HepG2 (cell line): ENCODE data around the gene TP73. TPM values are rescaled to one million over a fixed set of nuclear protein-coding genes. Genes with fewer than 3 reads are reported as not detected.

Experiments used
- AGO2 ChIP-seq: fragments of 200-400 bp; formaldehyde crosslinking; optimal IDR thresholded peaks from 2 replicates; pipeline ENCODE3; 2017; ENCODE audit warnings: mild to moderate bottlenecking, low read depth, low read length, moderate library complexity
- ARNTL ChIP-seq: sonication (generic); formaldehyde crosslinking; IDR thresholded peaks from 2 replicates; pipeline ENCODE4 v1.4.0; 2020; ENCODE audit warnings: mild to moderate bottlenecking, missing genetic modification reagents
- CEBPG ChIP-seq: IDR thresholded peaks from 2 replicates; pipeline ENCODE4 v1.6.1; 2016
- FOXO1 ChIP-seq: sonication (generic); formaldehyde crosslinking; IDR thresholded peaks from 2 replicates; pipeline ENCODE4 v1.4.0; 2020; ENCODE audit warnings: missing genetic modification reagents
- FOXP1 ChIP-seq, 2 experiments: fragments of 450-650 bp in 1 of 2; IDR thresholded peaks; 2 replicates each; pipeline ENCODE4 v1.6.1; 2017 to 2018; ENCODE audit warnings: antibody characterized with exemption in 1 of 2
- GZF1 ChIP-seq: sonication (generic); formaldehyde crosslinking; IDR thresholded peaks from 2 replicates; pipeline ENCODE4 v1.5.1; 2020; ENCODE audit warnings: mild to moderate bottlenecking, missing genetic modification reagents
- KDM2A ChIP-seq: sonication (generic); formaldehyde crosslinking; IDR thresholded peaks from 2 replicates; pipeline ENCODE4 v1.4.0; 2020; ENCODE audit warnings: low read depth, missing genetic modification reagents, borderline replicate concordance
- KMT2B ChIP-seq: IDR thresholded peaks from 2 replicates; pipeline ENCODE4 v1.6.1; 2016; ENCODE audit warnings: missing genetic modification reagents, missing compliant biosample characterization
- MAFK ChIP-seq, 2 experiments: IDR thresholded peaks in 1 of 2; conservative IDR thresholded peaks in 1 of 2; 2 replicates each; pipeline ENCODE4 v1.6.1; 2011; ENCODE audit warnings: improper control_type of control experiment in 2 of 2, low read length in 2 of 2
- PHB2 ChIP-seq: fragments of 450-650 bp; IDR thresholded peaks from 2 replicates; pipeline ENCODE4 v1.6.1; 2018; ENCODE audit not compliant: partially characterized antibody
- PPARG ChIP-seq: conservative IDR thresholded peaks from 2 replicates; pipeline ENCODE4 v1.6.1; 2016; ENCODE audit warnings: missing biosample characterization, missing genetic modification reagents
- SETDB1 ChIP-seq: sonication (generic); formaldehyde crosslinking; IDR thresholded peaks from 2 replicates; pipeline ENCODE4 v1.5.1; 2020; ENCODE audit warnings: missing genetic modification reagents, mild to moderate bottlenecking, borderline replicate concordance
- SIN3A ChIP-seq: IDR thresholded peaks from 2 replicates; pipeline ENCODE4 v1.6.1; 2011; ENCODE audit warnings: low read depth, mild to moderate bottlenecking, control low read depth, low read length, borderline replicate concordance
- SNAPC2 ChIP-seq: sonication (generic); formaldehyde crosslinking; IDR thresholded peaks from 2 replicates; pipeline ENCODE4 v1.8.1; 2022; ENCODE audit warnings: mild to moderate bottlenecking, missing genetic modification reagents
- THRA ChIP-seq: sonication (generic); formaldehyde crosslinking; IDR thresholded peaks from 2 replicates; pipeline ENCODE4 v1.4.0; 2020; ENCODE audit warnings: missing genetic modification reagents, borderline replicate concordance
- ZFP37 ChIP-seq: sonication (generic); formaldehyde crosslinking; IDR thresholded peaks from 2 replicates; pipeline ENCODE4 v1.4.0; 2020; ENCODE audit warnings: missing genetic modification reagents, borderline replicate concordance
- ZNF543 ChIP-seq: sonication (generic); formaldehyde crosslinking; IDR thresholded peaks from 2 replicates; pipeline ENCODE4 v1.4.0; 2020; ENCODE audit warnings: mild to moderate bottlenecking, missing genetic modification reagents
- ZNF556 ChIP-seq: sonication (generic); formaldehyde crosslinking; IDR thresholded peaks from 2 replicates; pipeline ENCODE4 v1.4.0; 2020; ENCODE audit warnings: mild to moderate bottlenecking, missing genetic modification reagents, borderline replicate concordance
- ZNF557 ChIP-seq: sonication (generic); formaldehyde crosslinking; IDR thresholded peaks from 2 replicates; pipeline ENCODE4 v1.4.0; 2020; ENCODE audit warnings: missing genetic modification reagents
- ZNF746 ChIP-seq: sonication (generic); formaldehyde crosslinking; IDR thresholded peaks from 2 replicates; pipeline ENCODE4 v1.8.0; 2022; ENCODE audit warnings: mild to moderate bottlenecking, missing genetic modification reagents
- polyA plus RNA-seq, 8 experiments: library from polyadenylated mRNA; depleted of rRNA in 3 of 8; stranded (reverse) in 7 of 8; unstranded in 1 of 8; fragments of >200 nt; fragmentation: Illumina TruSeq in 4 of 8; extraction: Trizol in 4 of 8; gene quantifications; 2 replicates each; pipeline versions ENCODE4 v1.2.1 to v1.2.3, GENCODE V29; 2011 to 2016; ENCODE audit warnings: low read depth in 4 of 8, missing spikeins in 1 of 8, mixed read lengths in 1 of 8; ENCODE audit not compliant: insufficient read depth in 1 of 8
- total RNA-seq, 5 experiments: library from RNA; depleted of rRNA; stranded (reverse); fragments of >200 nt; fragmentation: Illumina TruSeq; extraction: Trizol; gene quantifications; 2 replicates each; pipeline ENCODE4 v1.2.3, GENCODE V29; 2016; ENCODE audit warnings: low read depth in 1 of 5
- TF ChIP-seq, protein P1 (sequence below): sonication (generic); formaldehyde crosslinking; IDR thresholded peaks from 2 replicates; pipeline ENCODE4 v1.4.0; 2020; ENCODE audit warnings: missing genetic modification reagents
- TF ChIP-seq, protein P2 (sequence below): sonication (generic); formaldehyde crosslinking; IDR thresholded peaks from 2 replicates; pipeline ENCODE4 v1.4.0; 2020; ENCODE audit warnings: missing genetic modification reagents, low read depth, mild to moderate bottlenecking, borderline replicate concordance
- TF ChIP-seq, protein P3 (sequence below): sonication (generic); formaldehyde crosslinking; IDR thresholded peaks from 2 replicates; pipeline ENCODE4 v1.8.1; 2022; ENCODE audit warnings: mild to moderate bottlenecking, missing genetic modification reagents
- TF ChIP-seq, protein P4 (sequence below): sonication (generic); formaldehyde crosslinking; IDR thresholded peaks from 2 replicates; pipeline ENCODE4 v1.4.0; 2020; ENCODE audit warnings: missing genetic modification reagents

Gene TP73
- total and polyA plus RNA-seq, 2 of the 13 experiments (the other 11 are each of a cell fraction or from before 2014, with no cell fraction given), result 0.49 to 1.1 TPM

GRCh38 chr1:3733094-3733882, 81.0 kb downstream of the TP73 start (continued):
- peak; percentile 59; the same call in 1 of the 2 replicates for TF ChIP-seq FOXO1
- TF ChIP-seq SNAPC2, result peak; percentile 77; the same call in 1 of the 2 replicates
- TF ChIP-seq, protein P1, sequence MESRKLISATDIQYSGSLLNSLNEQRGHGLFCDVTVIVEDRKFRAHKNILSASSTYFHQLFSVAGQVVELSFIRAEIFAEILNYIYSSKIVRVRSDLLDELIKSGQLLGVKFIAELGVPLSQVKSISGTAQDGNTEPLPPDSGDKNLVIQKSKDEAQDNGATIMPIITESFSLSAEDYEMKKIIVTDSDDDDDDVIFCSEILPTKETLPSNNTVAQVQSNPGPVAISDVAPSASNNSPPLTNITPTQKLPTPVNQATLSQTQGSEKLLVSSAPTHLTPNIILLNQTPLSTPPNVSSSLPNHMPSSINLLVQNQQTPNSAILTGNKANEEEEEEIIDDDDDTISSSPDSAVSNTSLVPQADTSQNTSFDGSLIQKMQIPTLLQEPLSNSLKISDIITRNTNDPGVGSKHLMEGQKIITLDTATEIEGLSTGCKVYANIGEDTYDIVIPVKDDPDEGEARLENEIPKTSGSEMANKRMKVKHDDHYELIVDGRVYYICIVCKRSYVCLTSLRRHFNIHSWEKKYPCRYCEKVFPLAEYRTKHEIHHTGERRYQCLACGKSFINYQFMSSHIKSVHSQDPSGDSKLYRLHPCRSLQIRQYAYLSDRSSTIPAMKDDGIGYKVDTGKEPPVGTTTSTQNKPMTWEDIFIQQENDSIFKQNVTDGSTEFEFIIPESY (CRISPR knock-in tag), result 0 out of 2 replicates have a peak, but pooled peaks have one; percentile 0
- no peak for TF ChIP-seq FOXP1 (IDR thresholded peaks at IDR 0.05)
- TF ChIP-seq FOXP1 (CRISPR knock-in tag; IDR thresholded peaks at IDR 0.05), result peak; percentile 67
- TF ChIP-seq THRA (CRISPR knock-in tag), result no peak
- 0 out of 2 replicates have a peak, but pooled peaks have one; percentile 42 for TF ChIP-seq ZFP37
- peak; percentile 61; the same call in 1 of the 2 replicates for TF ChIP-seq ZNF543
- TF ChIP-seq SIN3A, result 0 out of 2 replicates have a peak, but pooled peaks have one; percentile 48
- 0 out of 2 replicates have a peak, but pooled peaks have one; percentile 44 for TF ChIP-seq ZNF746 (CRISPR knock-in tag)
- no peak for TF ChIP-seq GZF1 (CRISPR knock-in tag)
- 0 out of 2 replicates have a peak, but pooled peaks have one; percentile 80 for TF ChIP-seq ZNF557 (CRISPR knock-in tag)
- peak; percentile 61; the same call in 1 of the 2 replicates for TF ChIP-seq ARNTL (CRISPR knock-in tag)
- 0 out of 2 replicates have a peak, but pooled peaks have one; percentile 19 for TF ChIP-seq ZNF556
- peak; percentile 48; the same call in 1 of the 2 replicates for TF ChIP-seq KDM2A (CRISPR knock-in tag)
- no peak for TF ChIP-seq KMT2B (CRISPR knock-in tag)
- TF ChIP-seq, protein P2, sequence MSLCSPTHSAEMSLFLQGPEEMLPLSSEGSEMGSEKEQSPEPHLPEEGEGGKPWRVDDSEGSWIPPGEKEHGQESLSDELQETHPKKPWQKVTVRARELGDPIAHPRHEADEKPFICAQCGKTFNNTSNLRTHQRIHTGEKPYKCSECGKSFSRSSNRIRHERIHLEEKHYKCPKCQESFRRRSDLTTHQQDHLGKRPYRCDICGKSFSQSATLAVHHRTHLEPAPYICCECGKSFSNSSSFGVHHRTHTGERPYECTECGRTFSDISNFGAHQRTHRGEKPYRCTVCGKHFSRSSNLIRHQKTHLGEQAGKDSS (CRISPR knock-in tag), result peak; percentile 49; the same call in 1 of the 2 replicates
- no peak for TF ChIP-seq MAFK (conservative IDR thresholded peaks at IDR 0.05 in 1 of 2, IDR thresholded peaks at IDR 0.05 in 1 of 2; ENCODE audit: low read length in 2 of 2)
- TF ChIP-seq, protein P3, sequence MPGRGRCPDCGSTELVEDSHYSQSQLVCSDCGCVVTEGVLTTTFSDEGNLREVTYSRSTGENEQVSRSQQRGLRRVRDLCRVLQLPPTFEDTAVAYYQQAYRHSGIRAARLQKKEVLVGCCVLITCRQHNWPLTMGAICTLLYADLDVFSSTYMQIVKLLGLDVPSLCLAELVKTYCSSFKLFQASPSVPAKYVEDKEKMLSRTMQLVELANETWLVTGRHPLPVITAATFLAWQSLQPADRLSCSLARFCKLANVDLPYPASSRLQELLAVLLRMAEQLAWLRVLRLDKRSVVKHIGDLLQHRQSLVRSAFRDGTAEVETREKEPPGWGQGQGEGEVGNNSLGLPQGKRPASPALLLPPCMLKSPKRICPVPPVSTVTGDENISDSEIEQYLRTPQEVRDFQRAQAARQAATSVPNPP, result no peak
- TF ChIP-seq PPARG (CRISPR knock-in tag), result no peak
- TF ChIP-seq, protein P4, sequence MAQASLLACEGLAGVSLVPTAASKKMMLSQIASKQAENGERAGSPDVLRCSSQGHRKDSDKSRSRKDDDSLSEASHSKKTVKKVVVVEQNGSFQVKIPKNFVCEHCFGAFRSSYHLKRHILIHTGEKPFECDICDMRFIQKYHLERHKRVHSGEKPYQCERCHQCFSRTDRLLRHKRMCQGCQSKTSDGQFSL (CRISPR knock-in tag), result 0 out of 2 replicates have a peak, but pooled peaks have one; percentile 76
- no peak for TF ChIP-seq SETDB1 (CRISPR knock-in tag)
- TF ChIP-seq PHB2, result no peak
- peak; percentile 36; the same call in 1 of the 2 replicates for TF ChIP-seq CEBPG (CRISPR knock-in tag)
- peak; percentile 72 for TF ChIP-seq AGO2
